ENCODE results near the gene PTPRD. TPM values are rescaled to one million over a fixed set of nuclear protein-coding genes. Genes with fewer than 3 reads are reported as not detected.

Gene PTPRD
- total RNA-seq, 3 donors from 2014 or later, result 2.9 to 5.4 (median 3.6) TPM

- no peaks in the 10 kb centered on the region for H3K36me3 ChIP-seq
- H3K9me3 ChIP-seq, result no peaks in the 10 kb centered on the region
Measured at GRCh38 chr9:9603345-9603744, 1009.5 kb downstream of the PTPRD start.

DNA sequence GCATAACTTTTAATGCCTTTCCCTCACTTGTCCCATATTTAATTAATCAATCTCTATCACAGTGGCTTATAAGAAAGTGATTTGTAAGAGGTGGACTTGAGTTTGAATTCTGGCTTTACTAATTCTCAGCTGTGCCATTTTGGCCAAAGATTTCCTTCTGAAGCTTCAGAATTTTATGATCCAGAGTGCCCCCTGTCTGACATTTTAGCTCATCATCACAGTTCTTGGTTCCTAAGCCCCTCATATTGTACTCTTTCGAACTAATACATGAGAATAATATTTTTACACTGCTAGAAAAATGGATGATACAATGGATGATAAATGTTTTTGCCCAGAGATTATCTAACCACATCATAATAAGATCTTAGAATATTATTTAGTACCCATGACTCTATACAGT, 1014.1 kb downstream of the PTPRD start:
- intact Hi-C loops (cut with DNase I; ENCODE audit: low total_unique reads), result no loop called here
- no peak for TF ChIP-seq POLR2A (IDR thresholded peaks at IDR 0.05)
- TF ChIP-seq, protein P1, sequence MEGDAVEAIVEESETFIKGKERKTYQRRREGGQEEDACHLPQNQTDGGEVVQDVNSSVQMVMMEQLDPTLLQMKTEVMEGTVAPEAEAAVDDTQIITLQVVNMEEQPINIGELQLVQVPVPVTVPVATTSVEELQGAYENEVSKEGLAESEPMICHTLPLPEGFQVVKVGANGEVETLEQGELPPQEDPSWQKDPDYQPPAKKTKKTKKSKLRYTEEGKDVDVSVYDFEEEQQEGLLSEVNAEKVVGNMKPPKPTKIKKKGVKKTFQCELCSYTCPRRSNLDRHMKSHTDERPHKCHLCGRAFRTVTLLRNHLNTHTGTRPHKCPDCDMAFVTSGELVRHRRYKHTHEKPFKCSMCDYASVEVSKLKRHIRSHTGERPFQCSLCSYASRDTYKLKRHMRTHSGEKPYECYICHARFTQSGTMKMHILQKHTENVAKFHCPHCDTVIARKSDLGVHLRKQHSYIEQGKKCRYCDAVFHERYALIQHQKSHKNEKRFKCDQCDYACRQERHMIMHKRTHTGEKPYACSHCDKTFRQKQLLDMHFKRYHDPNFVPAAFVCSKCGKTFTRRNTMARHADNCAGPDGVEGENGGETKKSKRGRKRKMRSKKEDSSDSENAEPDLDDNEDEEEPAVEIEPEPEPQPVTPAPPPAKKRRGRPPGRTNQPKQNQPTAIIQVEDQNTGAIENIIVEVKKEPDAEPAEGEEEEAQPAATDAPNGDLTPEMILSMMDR (IDR thresholded peaks at IDR 0.05), result no peak
- no peak for TF ChIP-seq POLR2AphosphoS5 (IDR thresholded peaks at IDR 0.05)

More at GRCh38 chr9:9603345-9603744, 1009.5 kb downstream of the PTPRD start:
- no peak for TF ChIP-seq POLR2AphosphoS5 (IDR thresholded peaks at IDR 0.05)
- TF ChIP-seq, protein P1 (IDR thresholded peaks at IDR 0.05), result no peak
- no peak for TF ChIP-seq POLR2A (IDR thresholded peaks at IDR 0.05)
- no peak for DNase-seq (ENCODE audit: low spot score in 2 of 2)
- Histone ChIP-seq H3K27me3 (no peaks in the 10 kb centered on the region), H3K27ac (no peak overlapping the region), H3K4me3 (no peak overlapping the region), H3K4me1 (no peaks in the 10 kb centered on the region)
- intact Hi-C loops (cut with DNase I; ENCODE audit: low total_unique reads), result no loop called here

GRCh38 chr9:9592104-9592503, 1020.7 kb downstream of the PTPRD start:
- H3K4me1 ChIP-seq, result no peaks in the 10 kb centered on the region
- H3K27ac ChIP-seq, result no peak overlapping the region
- intact Hi-C loops (cut with DNase I; ENCODE audit: low total_unique reads), result no loop called here
- no peaks in the 10 kb centered on the region for H3K27me3 ChIP-seq
- H3K9me3 ChIP-seq, result no peaks in the 10 kb centered on the region
- no peaks in the 10 kb centered on the region for H3K36me3 ChIP-seq
- no peak for TF ChIP-seq POLR2A (IDR thresholded peaks at IDR 0.05)
- TF ChIP-seq POLR2AphosphoS5 (IDR thresholded peaks at IDR 0.05), result no peak
- TF ChIP-seq, protein P1 (IDR thresholded peaks at IDR 0.05), result no peak
- H3K4me3 ChIP-seq, result no peak overlapping the region
- DNase-seq (ENCODE audit: low spot score in 2 of 2), result no peak

More for the DNA sequence above, 1014.1 kb downstream of the PTPRD start:
- Histone ChIP-seq H3K9me3 (no peaks in the 10 kb centered on the region), H3K27ac (no peak overlapping the region), H3K27me3 (no peaks in the 10 kb centered on the region), H3K4me3 (no peak overlapping the region), H3K36me3 (no peaks in the 10 kb centered on the region), H3K4me1 (no peaks in the 10 kb centered on the region)
- DNase-seq (ENCODE audit: low spot score in 2 of 2), result no peak

GRCh38 chr9:9585920-9586319, 1026.9 kb downstream of the PTPRD start:
- no peak overlapping the region for H3K4me3 ChIP-seq
- no peaks in the 10 kb centered on the region for H3K9me3 ChIP-seq
- no peak overlapping the region for H3K27ac ChIP-seq
- DNase-seq (ENCODE audit: low spot score in 2 of 2), result no peak
- TF ChIP-seq, protein P1 (IDR thresholded peaks at IDR 0.05), result no peak
- no peak for TF ChIP-seq POLR2A (IDR thresholded peaks at IDR 0.05)
- TF ChIP-seq POLR2AphosphoS5 (IDR thresholded peaks at IDR 0.05), result no peak
- no peaks in the 10 kb centered on the region for H3K4me1 ChIP-seq
- no peaks in the 10 kb centered on the region for H3K27me3 ChIP-seq
- intact Hi-C loops (cut with DNase I; ENCODE audit: low total_unique reads), result no loop called here
- H3K36me3 ChIP-seq, result no peaks in the 10 kb centered on the region

DNA sequence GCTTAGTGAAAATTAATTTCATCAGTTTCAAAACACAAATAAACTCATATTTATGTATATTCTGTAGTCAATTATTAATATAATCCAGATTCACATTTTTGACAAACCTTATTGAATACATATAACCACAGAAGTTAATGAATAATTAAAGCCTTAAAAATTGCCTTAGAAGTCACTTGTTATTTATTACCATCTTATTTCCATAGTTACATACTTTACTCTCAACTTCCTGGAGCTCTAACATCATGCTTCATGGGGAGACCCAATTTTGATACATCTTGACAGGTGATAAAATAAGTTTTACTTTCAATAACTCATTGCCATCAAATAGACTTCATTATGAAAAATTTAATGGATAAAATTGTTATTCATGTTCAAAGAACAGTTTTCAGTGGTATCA, 1038.7 kb downstream of the PTPRD start:
- H3K9me3 ChIP-seq, result no peaks in the 10 kb centered on the region
- no peaks in the 10 kb centered on the region for H3K4me1 ChIP-seq
- H3K36me3 ChIP-seq, result no peaks in the 10 kb centered on the region
- H3K4me3 ChIP-seq, result no peak overlapping the region
- no peak for DNase-seq (ENCODE audit: low spot score in 2 of 2)
- H3K27ac ChIP-seq, result no peak overlapping the region
- no peaks in the 10 kb centered on the region for H3K27me3 ChIP-seq
- TF ChIP-seq POLR2AphosphoS5 (IDR thresholded peaks at IDR 0.05), result no peak
- no peak for TF ChIP-seq POLR2A (IDR thresholded peaks at IDR 0.05)
- TF ChIP-seq, protein P1 (IDR thresholded peaks at IDR 0.05), result no peak
- intact Hi-C loops (cut with DNase I; ENCODE audit: low total_unique reads), result no loop called here
